Ramos (cell line): ENCODE measurements around the gene HCFC1.
"Not testable (repeated sequence)": the region's sequence is repeated elsewhere in the genome, so short reads cannot be mapped to it uniquely, and the experiment has no call there.

Source experiments
- in situ Hi-C: fragments of 300-500 bp; cut with MboI; formaldehyde crosslinking; loops from one replicate; pipeline ENCODE4 v1.14.3; 2022; ENCODE audit warnings: low sequenced_read_pairs; ENCODE audit not compliant: unreplicated experiment

The HCFC1 gene

GRCh38 chrX:154010330-154011087 lies 38.9 kb upstream of the HCFC1 start:
- in situ Hi-C loops = no loop called here

DNA sequence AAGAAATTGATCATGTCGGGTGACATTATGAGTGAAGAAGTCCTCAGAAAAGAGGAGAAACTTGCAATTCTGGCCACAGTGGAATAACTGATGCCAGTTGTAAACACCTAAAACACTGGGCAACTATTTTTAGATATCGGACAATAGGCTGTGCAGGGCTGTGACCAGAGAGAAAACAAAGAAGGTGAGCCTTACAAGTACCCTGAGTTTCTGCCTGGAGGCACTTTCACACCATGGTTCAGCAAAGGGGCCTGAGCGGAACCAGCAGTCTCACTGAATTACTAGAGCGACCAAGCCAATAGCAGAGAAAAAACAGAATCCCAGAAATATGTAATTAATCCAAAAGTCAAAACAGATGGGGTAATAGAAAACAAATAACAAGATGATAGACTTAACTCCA lies 36.9 kb upstream of the HCFC1 start:
- in situ Hi-C loops = no loop called here

GRCh38 chrX:154006947-154007346 lies 35.3 kb upstream of the HCFC1 start:
- in situ Hi-C loops = no loop called here

DNA sequence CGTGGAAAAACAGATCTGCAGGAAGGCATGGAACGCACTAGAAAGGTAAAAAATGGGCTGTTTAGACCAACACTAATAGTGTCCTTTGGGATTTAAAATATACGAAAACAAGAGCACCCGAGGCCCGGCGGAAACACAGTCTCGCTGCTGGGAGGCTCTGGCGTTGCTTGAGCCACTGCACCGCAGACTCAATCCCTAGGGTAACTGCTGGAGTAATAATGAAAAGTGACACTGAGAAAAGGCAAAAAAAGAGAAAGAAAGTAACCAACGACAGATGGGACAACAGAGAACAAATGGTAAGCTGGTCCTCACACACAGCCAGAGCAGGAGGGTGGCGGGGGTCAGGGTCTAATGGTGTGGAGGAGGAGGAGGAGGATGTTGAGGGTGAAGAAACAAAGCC lies 32.7 kb upstream of the HCFC1 start:
- in situ Hi-C loops = no loop called here

GRCh38 chrX:154002215-154002719 lies 30.6 kb upstream of the HCFC1 start:
- in situ Hi-C loops = no loop called here

DNA sequence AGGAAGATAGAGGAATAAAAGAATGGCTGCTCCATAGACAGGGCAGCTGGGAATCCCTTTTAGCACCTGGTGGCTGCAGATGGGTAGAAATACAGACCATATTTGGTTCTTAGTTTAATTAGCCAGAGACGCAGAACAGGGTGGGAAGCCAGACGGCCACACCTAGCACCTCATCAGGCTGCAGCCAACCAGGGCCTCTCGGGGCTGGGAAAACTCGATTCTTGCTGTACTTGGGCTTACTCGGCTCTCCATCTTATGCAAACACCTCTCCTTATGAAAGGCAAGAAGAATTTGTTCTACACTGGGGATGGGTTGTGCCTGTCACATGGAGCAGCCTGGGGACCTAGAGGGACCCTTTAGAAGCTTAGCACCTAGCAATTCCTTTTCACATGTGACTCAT lies 28.4 kb upstream of the HCFC1 start:
- in situ Hi-C loops = no loop called here

DNA sequence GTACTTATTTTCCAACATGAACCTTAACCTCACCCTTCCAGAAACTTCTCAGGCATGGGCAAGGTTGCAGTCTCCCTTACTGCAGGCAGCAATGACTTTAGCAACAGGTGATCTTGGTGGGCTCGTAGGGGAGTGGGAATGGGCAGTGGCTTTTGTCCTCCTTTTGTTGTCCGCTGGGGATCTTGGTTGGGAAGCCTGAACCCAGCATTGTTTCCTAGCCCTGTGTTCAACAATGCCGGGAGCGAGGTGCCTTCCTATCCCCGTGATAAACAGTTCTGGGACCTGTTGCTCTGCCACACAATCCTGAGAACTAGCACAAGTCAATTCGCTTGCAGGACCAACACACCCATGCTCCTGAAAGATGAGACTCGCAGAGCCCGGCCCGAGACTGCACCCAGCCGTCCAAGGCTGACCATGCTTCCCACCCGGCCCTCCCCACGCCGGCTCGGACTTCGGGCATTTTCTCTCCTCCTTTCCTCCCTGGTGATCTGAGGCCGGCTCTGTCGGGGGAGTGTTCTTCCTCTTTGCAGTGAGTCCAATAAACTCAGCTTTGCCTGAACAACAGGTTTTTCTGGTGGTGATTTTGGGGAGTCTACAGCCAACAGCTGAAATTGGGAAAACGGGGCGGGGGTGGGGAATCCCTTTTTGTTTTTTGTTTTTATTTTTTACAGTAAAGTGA lies 27.9 kb upstream of the HCFC1 start:
- in situ Hi-C loops = no loop called here

- in situ Hi-C loops = no loop called here
Observed at GRCh38 chrX:153995504-153995903, 23.9 kb upstream of the HCFC1 start.

DNA sequence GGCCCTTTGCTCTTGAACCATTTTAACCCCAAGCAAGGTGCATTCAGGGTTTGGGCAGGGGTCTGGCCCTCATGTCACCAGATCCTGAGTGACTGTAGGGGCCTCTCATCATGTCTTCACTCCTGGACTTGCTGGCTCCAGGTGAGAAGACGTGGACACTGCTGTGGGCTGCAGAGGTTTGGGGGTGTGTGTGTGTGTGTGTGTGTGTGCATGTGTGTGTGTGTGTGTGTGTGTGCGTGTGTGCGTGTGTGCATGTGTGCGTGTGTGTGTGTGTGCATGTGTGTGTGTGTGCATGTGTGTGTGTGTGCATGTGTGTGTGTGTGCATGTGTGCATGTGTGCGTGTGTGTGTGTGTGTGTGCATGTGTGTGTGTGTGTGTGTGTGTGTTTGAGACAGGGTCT lies 22.8 kb upstream of the HCFC1 start:
- in situ Hi-C loops = not testable (repeated sequence)

GRCh38 chrX:153993978-153994377 lies 22.4 kb upstream of the HCFC1 start:
- in situ Hi-C loops = no loop called here

- in situ Hi-C loops = no loop called here
Observed at GRCh38 chrX:153993079-153993478, 21.5 kb upstream of the HCFC1 start.

- in situ Hi-C loops = no loop called here
Observed at GRCh38 chrX:153992180-153992579, 20.6 kb upstream of the HCFC1 start.

- in situ Hi-C loops = no loop called here
Observed at GRCh38 chrX:153991013-153991580, 19.5 kb upstream of the HCFC1 start.

GRCh38 chrX:153989973-153990655 lies 18.5 kb upstream of the HCFC1 start:
- in situ Hi-C loops = no loop called here

GRCh38 chrX:153988493-153988892 lies 16.9 kb upstream of the HCFC1 start:
- in situ Hi-C loops = no loop called here

DNA sequence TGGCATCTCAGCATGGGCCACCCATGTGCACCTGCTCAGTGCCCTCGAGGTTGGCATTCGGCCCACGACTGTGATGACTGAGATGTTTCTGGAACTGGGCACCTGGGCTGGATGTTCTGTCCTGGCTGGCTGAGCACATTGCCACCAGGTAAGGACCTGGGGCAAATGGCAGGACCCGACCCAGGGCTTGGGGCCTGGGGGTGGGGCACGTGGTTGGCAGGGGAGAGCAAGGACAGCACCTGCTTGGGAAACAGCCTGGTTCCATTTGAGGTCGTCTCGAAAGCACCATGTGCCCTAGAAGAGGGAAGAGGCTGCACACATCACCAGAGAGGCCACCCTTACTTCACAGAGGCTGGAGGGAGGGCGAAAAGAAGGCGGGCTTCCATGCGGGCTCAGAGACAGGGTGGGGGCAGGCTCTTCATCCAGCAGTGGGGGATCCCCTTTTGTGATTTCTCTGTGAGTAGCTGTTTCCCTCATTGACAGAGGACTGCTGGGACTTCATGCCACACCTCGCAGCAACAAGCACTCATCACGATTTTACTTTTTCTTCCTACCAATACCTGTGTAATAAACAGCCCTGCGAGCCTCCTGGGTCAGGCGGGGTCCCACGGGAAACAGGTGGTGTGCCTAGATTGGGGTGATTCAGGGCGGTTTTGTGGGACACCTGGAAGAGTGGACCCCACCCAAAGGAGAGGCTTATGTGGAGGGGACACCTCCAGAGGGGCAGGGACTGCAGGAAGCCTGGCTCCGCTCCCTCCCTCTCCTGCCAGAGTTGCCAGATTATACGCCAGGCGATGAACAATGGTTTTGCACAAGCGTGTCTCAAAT lies 12.9 kb upstream of the HCFC1 start:
- in situ Hi-C loops = no loop called here

DNA sequence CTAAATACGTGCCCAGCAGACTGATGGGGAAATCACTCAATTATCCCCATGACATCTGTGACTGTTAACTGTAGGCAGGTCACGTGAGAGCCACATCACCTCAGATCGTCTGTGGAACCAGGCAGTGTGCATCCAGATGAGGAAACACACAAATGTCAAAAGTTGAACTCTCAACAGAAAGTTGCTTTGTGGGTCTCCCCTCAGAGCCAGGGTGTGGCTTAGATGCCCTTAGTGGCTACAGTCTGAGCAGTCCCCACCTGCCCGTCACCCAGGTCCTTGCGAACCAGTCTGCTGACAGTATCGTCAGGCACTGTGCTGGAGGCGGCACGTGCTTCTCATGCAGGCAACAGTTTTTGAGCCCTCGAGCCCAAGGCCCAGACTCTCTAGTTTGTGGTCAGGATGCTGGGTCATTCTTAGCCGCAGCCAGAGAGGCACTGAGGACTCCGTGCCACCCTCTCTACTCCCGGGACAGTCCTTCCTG lies 11.7 kb upstream of the HCFC1 start:
- in situ Hi-C loops = no loop called here

GRCh38 chrX:153981771-153982533 lies 10.3 kb upstream of the HCFC1 start:
- in situ Hi-C loops = no loop called here

- in situ Hi-C loops = no loop called here
Observed at GRCh38 chrX:153981231-153981630, 9.6 kb upstream of the HCFC1 start.
